Endothelial cell of umbilical vein (primary cell): ENCODE results near the gene ZNF462. TPM values are rescaled to one million over a fixed set of nuclear protein-coding genes. Genes with fewer than 3 reads are reported as not detected.

ENCODE experiments used
- BruUV-seq: library from RNA; stranded (reverse); fragments of 400-500 nt; replicated peaks from 2 replicates; lab custom pipeline; 2021; lab: Mats Ljungman, UMichigan
- CTCF ChIA-PET: fragments of 300-600, 350-600 bp; sonication (Branson Sonifier 250); formaldehyde crosslinking; loops from one replicate; lab custom pipeline; 2021; ENCODE audit warnings: antibody characterized with exemption, inconsistent platforms; lab: Charles Lee
- POLR2A ChIA-PET: fragments of 300-600, 350-600 bp; sonication (Branson Sonifier 250); formaldehyde crosslinking; loops from one replicate; lab custom pipeline; 2021; ENCODE audit warnings: antibody characterized with exemption, inconsistent platforms; lab: Charles Lee
- DNase-seq: peaks from one replicate; pipeline ENCODE4 v3.0.0-alpha.2; 2011; ENCODE audit warnings: low read depth, low spot score
- FAIRE-seq: peaks from 2 replicates; lab custom pipeline; 2011; peaks lifted over from hg19 to GRCh38; lab: Jason Lieb, UNC
- H2AFZ ChIP-seq: 2 replicates; pipeline ENCODE4 v1.6.0; 2012; ENCODE audit warnings: low read depth, low read length, control low read depth, inconsistent platforms
- H3K27ac ChIP-seq: 2 replicates; pipeline ENCODE4 v1.5.1; 2011; ENCODE audit warnings: low read depth, mild to moderate bottlenecking, control low read depth, low read length, moderate library complexity; ENCODE audit not compliant: insufficient read depth
- H3K27me3 ChIP-seq, 2 experiments: 2 replicates each; pipeline versions ENCODE4 v1.6.0 to v1.6.1; 2011; ENCODE audit warnings: low read length in 2 of 2, mixed read lengths in 1 of 2; ENCODE audit not compliant: control insufficient read depth in 2 of 2, insufficient read depth in 2 of 2
- H3K36me3 ChIP-seq, 2 experiments: 2 replicates in 1 of 2; 3 replicates in 1 of 2; pipeline ENCODE4 v1.5.1; 2011; ENCODE audit warnings: low read length in 2 of 2, mild to moderate bottlenecking in 1 of 2, moderate library complexity in 1 of 2; ENCODE audit not compliant: control insufficient read depth in 2 of 2, insufficient read depth in 2 of 2; ENCODE audit errors: extremely low read depth in 1 of 2
- H3K4me1 ChIP-seq: 3 replicates; pipeline ENCODE4 v1.5.1; 2011; ENCODE audit warnings: mild to moderate bottlenecking, low read length; ENCODE audit not compliant: control insufficient read depth, insufficient read depth; ENCODE audit errors: extremely low read depth
- H3K4me2 ChIP-seq: 2 replicates; pipeline ENCODE4 v1.6.1; 2011; ENCODE audit warnings: low read length, control low read depth, mixed read lengths; ENCODE audit not compliant: insufficient read depth
- H3K4me3 ChIP-seq, 3 experiments: fragments of 200-600 bp in 1 of 3; sonication (generic), shearing (Covaris generic) in 1 of 3; replicated peaks in 1 of 3; 2 replicates each; pipeline ENCODE4 v1.5.1; 2011 to 2016; ENCODE audit warnings: control low read depth in 3 of 3, low read length in 3 of 3, mild to moderate bottlenecking in 2 of 3, inconsistent platforms in 1 of 3, low read depth in 1 of 3, moderate library complexity in 1 of 3; ENCODE audit not compliant: insufficient read depth in 1 of 3
- H3K79me2 ChIP-seq: 2 replicates; pipeline ENCODE4 v1.6.0; 2012; ENCODE audit warnings: low read length, inconsistent platforms; ENCODE audit not compliant: control insufficient read depth, insufficient read depth
- H3K9ac ChIP-seq: replicated peaks from 2 replicates; pipeline ENCODE3; 2011; ENCODE audit warnings: low read length, control low read depth; ENCODE audit not compliant: insufficient read depth; ENCODE audit errors: extremely low read depth
- H3K9me1 ChIP-seq: replicated peaks from 3 replicates; pipeline ENCODE4 v1.6.0; 2011; ENCODE audit warnings: mild to moderate bottlenecking, low read length; ENCODE audit not compliant: control insufficient read depth, insufficient read depth; ENCODE audit errors: extremely low read depth
- H3K9me3 ChIP-seq: replicated peaks from 2 replicates; pipeline ENCODE4 v1.5.1; 2012; ENCODE audit warnings: low read length, inconsistent platforms; ENCODE audit not compliant: control insufficient read depth, insufficient read depth
- H4K20me1 ChIP-seq: replicated peaks from 2 replicates; pipeline ENCODE3; 2011; ENCODE audit warnings: mild to moderate bottlenecking, low read length; ENCODE audit not compliant: control insufficient read depth, insufficient read depth; ENCODE audit errors: extremely low read depth
- CTCF ChIP-seq, 2 donors: IDR thresholded peaks; 1 replicate in 1 of 2; 2 replicates in 1 of 2; pipeline ENCODE4 v1.5.1; 2011; ENCODE audit warnings: low read length in 2 of 2, mild to moderate bottlenecking in 2 of 2, moderate library complexity in 2 of 2, control low read depth in 1 of 2, inconsistent platforms in 1 of 2, low read depth in 1 of 2; ENCODE audit not compliant: insufficient read depth in 1 of 2; ENCODE audit errors: extremely low read depth in 1 of 2
- EZH2 ChIP-seq: IDR thresholded peaks from 2 replicates; pipeline ENCODE4 v1.6.1; 2012; ENCODE audit warnings: borderline replicate concordance, low read depth, mild to moderate bottlenecking, moderate library complexity, low read length, inconsistent platforms; ENCODE audit not compliant: severe bottlenecking
- FOS ChIP-seq: IDR thresholded peaks from 2 replicates; pipeline ENCODE4 v1.6.1; 2011; ENCODE audit warnings: mild to moderate bottlenecking, low read length, moderate library complexity, borderline replicate concordance; ENCODE audit not compliant: insufficient read depth
- JUN ChIP-seq: IDR thresholded peaks from 2 replicates; pipeline ENCODE4 v1.6.1; 2011; ENCODE audit warnings: borderline replicate concordance, low read depth; ENCODE audit not compliant: insufficient read length, insufficient read depth
- MAX ChIP-seq: IDR thresholded peaks from 2 replicates; pipeline ENCODE4 v1.6.1; 2011; ENCODE audit not compliant: insufficient read depth, insufficient read length
- MYC ChIP-seq: IDR thresholded peaks from one replicate; pipeline ENCODE4 v1.6.1; 2011; ENCODE audit warnings: mild to moderate bottlenecking, low read depth, low read length
- POLR2A ChIP-seq: IDR thresholded peaks from 2 replicates; pipeline ENCODE4 v1.6.1; 2012; ENCODE audit warnings: low read depth, mild to moderate bottlenecking, control low read depth, low read length
- POLR2AphosphoS5 ChIP-seq: IDR thresholded peaks from 2 replicates; pipeline ENCODE4 v1.6.1; 2012; ENCODE audit warnings: low read depth, mild to moderate bottlenecking, control low read depth, low read length, moderate library complexity; ENCODE audit not compliant: insufficient read depth
- dilution Hi-C: fragments of 300-500 bp; cut with MboI; formaldehyde crosslinking; loops from one replicate; pipeline ENCODE4 v1.15.0; 2019; ENCODE audit warnings: low sequenced_read_pairs; ENCODE audit not compliant: extremely low pct_ligation_motif_present
- intact Hi-C: fragments of 100-400 bp; cut with micrococcal nuclease; formaldehyde crosslinking; loops from one replicate; pipeline ENCODE4 v1.10.0; 2022
- polyA plus RNA-seq, 4 experiments: library from polyadenylated mRNA; depleted of rRNA in 3 of 4; stranded (reverse) in 3 of 4; unstranded in 1 of 4; fragments of >200 nt; gene quantifications; 2 replicates each; pipeline versions ENCODE4 v1.2.1 to v1.2.3, GENCODE V29; 2011 to 2012; ENCODE audit warnings: missing spikeins in 1 of 4
- total RNA-seq: library from RNA; stranded (reverse); gene quantifications from 2 replicates; pipeline ENCODE4 v1.2.3, GENCODE V29; 2021

The ZNF462 gene
- total and polyA plus RNA-seq, 2 donors (not counting 3 experiments of a cell fraction or from before 2014, with no cell fraction given) = 6.2 to 24.7 TPM

GRCh38 chr9:106897236-106897635, 34.3 kb downstream of the ZNF462 start:
- dilution Hi-C loops (no loop called here), intact Hi-C loops (no loop called here)
- H3K79me2 ChIP-seq = no peaks in the 10 kb centered on the region
- H3K4me3 ChIP-seq = no peak overlapping the region
- BruUV-seq = no TSS peak
- no peaks in the 10 kb centered on the region for H3K9me3 ChIP-seq
- H3K27me3 ChIP-seq = no peaks in the 10 kb centered on the region
- peaks cover 16% of the 10 kb centered on the region for H3K4me1 ChIP-seq
- no peak for DNase-seq
- no peak overlapping the region for H3K9ac ChIP-seq
- CTCF ChIA-PET = no interaction called here
- TF ChIP-seq MYC (no peak), JUN (no peak), POLR2AphosphoS5 (no peak), POLR2A (no peak), CTCF (IDR thresholded peaks at IDR 0.05; ENCODE audit: extremely low read depth in 1 of 2, insufficient read depth in 1 of 2, low read depth in 1 of 2, low read length in 2 of 2) (no peak), EZH2 (no peak), FOS (no peak), MAX (no peak)
- no peak overlapping the region for H3K4me2 ChIP-seq
- FAIRE-seq = no peak
- no peaks in the 10 kb centered on the region for H3K36me3 ChIP-seq
- POLR2A ChIA-PET = no interaction called here
- H2AFZ ChIP-seq = no peak overlapping the region
- H3K9me1 ChIP-seq = no peaks in the 10 kb centered on the region
- no peaks in the 10 kb centered on the region for H4K20me1 ChIP-seq
- no peak overlapping the region for H3K27ac ChIP-seq
